Liver (tissue), 9 donors: ENCODE measurements around the gene TCTA. TPM values are rescaled to one million over a fixed set of nuclear protein-coding genes. Genes with fewer than 3 reads are reported as not detected.
"Not testable (repeated sequence)": the region's sequence is repeated elsewhere in the genome, so short reads cannot be mapped to it uniquely, and the experiment has no call there.

Source experiments
- DNase-seq: peaks from one replicate; pipeline ENCODE4 v3.0.0-alpha.2; 2017; ENCODE audit warnings: low spot score
- H3K27ac ChIP-seq, 2 donors: one replicate each; pipeline ENCODE4 v1.7.0; 2013; ENCODE audit warnings: inconsistent platforms in 2 of 2, low read length in 2 of 2, control low read depth in 1 of 2, low read depth in 1 of 2, mild to moderate bottlenecking in 1 of 2
- H3K27me3 ChIP-seq, 4 donors: one replicate each; pipeline versions ENCODE4 v1.6.1 to v1.7.0; 2013; ENCODE audit warnings: low read length in 3 of 4, inconsistent platforms in 1 of 4, mild to moderate bottlenecking in 1 of 4, moderate library complexity in 1 of 4; ENCODE audit not compliant: control insufficient read depth in 4 of 4, insufficient read depth in 4 of 4
- H3K36me3 ChIP-seq, 4 donors: one replicate each; pipeline versions ENCODE4 v1.6.1 to v1.7.0; 2013; ENCODE audit warnings: low read length in 3 of 4, mild to moderate bottlenecking in 3 of 4, low read depth in 1 of 4, moderate library complexity in 1 of 4; ENCODE audit not compliant: control insufficient read depth in 4 of 4, insufficient read depth in 3 of 4
- H3K4me1 ChIP-seq, 4 donors: one replicate each; pipeline versions ENCODE4 v1.6.1 to v1.7.0; 2013; ENCODE audit warnings: low read length in 3 of 4, mild to moderate bottlenecking in 3 of 4, moderate library complexity in 1 of 4; ENCODE audit not compliant: control insufficient read depth in 4 of 4, insufficient read depth in 4 of 4
- H3K4me3 ChIP-seq, 3 donors: one replicate each; pipeline versions ENCODE4 v1.6.1 to v1.7.0; 2013; ENCODE audit warnings: low read length in 3 of 3, control low read depth in 1 of 3, low read depth in 1 of 3, mild to moderate bottlenecking in 1 of 3
- H3K9ac ChIP-seq, 2 donors: one replicate each; pipeline ENCODE4 v1.7.0; 2013; ENCODE audit warnings: low read length in 2 of 2, mild to moderate bottlenecking in 2 of 2, moderate library complexity in 2 of 2, control low read depth in 1 of 2, low read depth in 1 of 2
- H3K9me3 ChIP-seq, 4 donors: one replicate each; pipeline versions ENCODE4 v1.6.1 to v1.7.0; 2013; ENCODE audit warnings: low read length in 3 of 4; ENCODE audit not compliant: control insufficient read depth in 4 of 4
- FOXA2 ChIP-seq: IDR thresholded peaks from 2 replicates; pipeline ENCODE4 v1.6.1; 2016; ENCODE audit warnings: antibody characterized with exemption
- GABPA ChIP-seq, 2 donors: IDR thresholded peaks in 1 of 2; conservative IDR thresholded peaks in 1 of 2; 2 replicates each; pipeline ENCODE4 v1.6.1; 2016; ENCODE audit warnings: antibody characterized with exemption in 2 of 2, mild to moderate bottlenecking in 1 of 2, moderate library complexity in 1 of 2
- HNF4A ChIP-seq, 2 donors: conservative IDR thresholded peaks; 2 replicates each; pipeline ENCODE4 v1.6.1; 2016; ENCODE audit warnings: antibody characterized with exemption in 2 of 2, mild to moderate bottlenecking in 2 of 2
- HNF4G ChIP-seq: IDR thresholded peaks from 2 replicates; pipeline ENCODE4 v1.6.1; 2016; ENCODE audit warnings: antibody characterized with exemption
- JUND ChIP-seq, 2 donors: IDR thresholded peaks; 2 replicates each; pipeline ENCODE4 v1.6.1; 2016; ENCODE audit warnings: antibody characterized with exemption in 2 of 2
- NR2F2 ChIP-seq: IDR thresholded peaks from 2 replicates; pipeline ENCODE4 v1.6.1; 2016; ENCODE audit warnings: antibody characterized with exemption
- RAD21 ChIP-seq, 2 donors: IDR thresholded peaks; 2 replicates each; pipeline ENCODE4 v1.6.1; 2016; ENCODE audit warnings: antibody characterized with exemption in 2 of 2, mild to moderate bottlenecking in 2 of 2
- SP1 ChIP-seq: IDR thresholded peaks from 2 replicates; pipeline ENCODE4 v1.6.1; 2018; ENCODE audit warnings: antibody characterized with exemption, mild to moderate bottlenecking
- WGBS: extraction: QIAGEN DNeasy Blood & Tissue Kit; methylation state at CpG from one replicate; pipeline ENCODE4 v1.1.7; 2013; 5-methylcytosine and 5-hydroxymethylcytosine counted together
- polyA plus RNA-seq, 2 donors: library from polyadenylated mRNA; stranded (reverse) in 1 of 2; unstranded in 1 of 2; fragments of 200-250 nt in 1 of 2; fragments of >200 nt in 1 of 2; fragmentation: Nextera tagmentation in 1 of 2; extraction: Ambion mirVana in 1 of 2; gene quantifications; one replicate each; pipeline versions ENCODE4 v1.2.1 to v1.2.3, GENCODE V29; 2013 to 2015
- total RNA-seq, 2 donors: library from RNA; depleted of rRNA; stranded (reverse); fragments of >200 nt; gene quantifications; one replicate each; pipeline ENCODE4 v1.2.3, GENCODE V29; 2014
- TF ChIP-seq, protein P1 (sequence below): IDR thresholded peaks from 2 replicates; pipeline ENCODE4 v1.6.1; 2016; ENCODE audit warnings: antibody characterized with exemption, mild to moderate bottlenecking
- TF ChIP-seq, protein P2 (sequence below): IDR thresholded peaks from 2 replicates; pipeline ENCODE4 v1.6.1; 2016; ENCODE audit warnings: antibody characterized with exemption
- TF ChIP-seq, protein P3 (sequence below): IDR thresholded peaks from 2 replicates; pipeline ENCODE4 v1.6.1; 2016; ENCODE audit warnings: antibody characterized with exemption
- donor health status: healthy.
- donor health status: healthy.
- donor health status: healthy.
- donor health status: healthy.
- donor health status: healthy.

TCTA gene
- total and polyA plus RNA-seq, 4 donors: 13.6 to 28.2 (median 24.6) TPM

DNA sequence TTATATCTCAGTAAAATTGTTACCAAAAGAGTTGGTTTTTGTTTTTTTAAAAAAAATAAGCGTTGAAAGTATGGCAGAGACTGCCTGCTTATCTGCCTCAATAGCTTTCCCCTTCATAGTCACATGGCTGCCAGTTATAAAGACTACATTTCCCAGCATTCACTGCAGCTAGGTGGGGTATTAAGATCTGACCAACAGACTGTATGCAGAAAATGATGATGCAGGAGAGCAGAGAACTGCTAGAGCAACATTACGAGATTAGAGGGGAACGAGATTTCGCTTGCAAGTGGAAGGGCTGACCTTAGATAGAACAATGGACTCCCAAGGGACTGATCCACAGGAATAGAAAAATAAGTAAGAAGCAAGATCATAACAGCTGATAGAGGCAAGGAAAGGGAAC, 14.8 kb upstream of the TCTA start:
- Histone ChIP-seq H3K4me3 (no peak overlapping the region), H3K9ac (no peak overlapping the region), H3K36me3 (peaks cover 1 to 13% (median 3%) of the 10 kb centered on the region in 4 donors), H3K4me1 (peaks cover 0 to 3% (median 3%) of the 10 kb centered on the region in 4 donors), H3K9me3 (no peaks in the 10 kb centered on the region), H3K27me3 (no peaks in the 10 kb centered on the region), H3K27ac (no peak overlapping the region)
- WGBS: 78% methylated on average over 4 of the region's 4 CpGs
- no peak for DNase-seq
- TF ChIP-seq RAD21 (IDR thresholded peaks at IDR 0.05): no peak
- peak; percentile 8 for TF ChIP-seq SP1

DNA sequence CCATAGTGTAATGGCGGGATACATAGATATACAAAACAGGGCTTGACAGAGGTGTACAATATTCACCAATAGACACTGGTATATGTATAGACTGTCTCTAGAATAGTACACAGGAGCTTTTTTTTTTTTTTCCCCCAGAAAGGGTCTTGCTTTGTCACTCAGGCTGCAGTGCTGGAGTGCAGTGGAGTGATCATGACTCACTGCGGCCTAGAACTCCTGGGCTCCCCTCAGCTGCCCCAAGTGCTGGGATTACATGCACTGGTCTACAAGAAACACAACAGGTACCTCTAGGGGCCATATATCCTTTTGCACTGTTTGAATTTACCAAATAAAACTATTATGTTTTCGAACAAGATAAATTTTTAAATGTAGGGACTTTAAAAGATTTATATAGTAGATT, 12.8 kb upstream of the TCTA start:
- 97% methylated on average over 3 of the region's 3 CpGs for WGBS
- H3K27ac ChIP-seq: no peak overlapping the region
- no peak overlapping the region for H3K4me3 ChIP-seq
- no peaks in the 10 kb centered on the region for H3K27me3 ChIP-seq
- H3K4me1 ChIP-seq: peaks cover 0 to 3% (median 3%) of the 10 kb centered on the region in 4 donors
- no peak overlapping the region for H3K9ac ChIP-seq
- H3K9me3 ChIP-seq: no peaks in the 10 kb centered on the region
- H3K36me3 ChIP-seq: peaks cover 1 to 13% (median 3%) of the 10 kb centered on the region in 4 donors
- TF ChIP-seq, protein P1, sequence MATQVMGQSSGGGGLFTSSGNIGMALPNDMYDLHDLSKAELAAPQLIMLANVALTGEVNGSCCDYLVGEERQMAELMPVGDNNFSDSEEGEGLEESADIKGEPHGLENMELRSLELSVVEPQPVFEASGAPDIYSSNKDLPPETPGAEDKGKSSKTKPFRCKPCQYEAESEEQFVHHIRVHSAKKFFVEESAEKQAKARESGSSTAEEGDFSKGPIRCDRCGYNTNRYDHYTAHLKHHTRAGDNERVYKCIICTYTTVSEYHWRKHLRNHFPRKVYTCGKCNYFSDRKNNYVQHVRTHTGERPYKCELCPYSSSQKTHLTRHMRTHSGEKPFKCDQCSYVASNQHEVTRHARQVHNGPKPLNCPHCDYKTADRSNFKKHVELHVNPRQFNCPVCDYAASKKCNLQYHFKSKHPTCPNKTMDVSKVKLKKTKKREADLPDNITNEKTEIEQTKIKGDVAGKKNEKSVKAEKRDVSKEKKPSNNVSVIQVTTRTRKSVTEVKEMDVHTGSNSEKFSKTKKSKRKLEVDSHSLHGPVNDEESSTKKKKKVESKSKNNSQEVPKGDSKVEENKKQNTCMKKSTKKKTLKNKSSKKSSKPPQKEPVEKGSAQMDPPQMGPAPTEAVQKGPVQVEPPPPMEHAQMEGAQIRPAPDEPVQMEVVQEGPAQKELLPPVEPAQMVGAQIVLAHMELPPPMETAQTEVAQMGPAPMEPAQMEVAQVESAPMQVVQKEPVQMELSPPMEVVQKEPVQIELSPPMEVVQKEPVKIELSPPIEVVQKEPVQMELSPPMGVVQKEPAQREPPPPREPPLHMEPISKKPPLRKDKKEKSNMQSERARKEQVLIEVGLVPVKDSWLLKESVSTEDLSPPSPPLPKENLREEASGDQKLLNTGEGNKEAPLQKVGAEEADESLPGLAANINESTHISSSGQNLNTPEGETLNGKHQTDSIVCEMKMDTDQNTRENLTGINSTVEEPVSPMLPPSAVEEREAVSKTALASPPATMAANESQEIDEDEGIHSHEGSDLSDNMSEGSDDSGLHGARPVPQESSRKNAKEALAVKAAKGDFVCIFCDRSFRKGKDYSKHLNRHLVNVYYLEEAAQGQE: no peak
- TF ChIP-seq, protein P2, sequence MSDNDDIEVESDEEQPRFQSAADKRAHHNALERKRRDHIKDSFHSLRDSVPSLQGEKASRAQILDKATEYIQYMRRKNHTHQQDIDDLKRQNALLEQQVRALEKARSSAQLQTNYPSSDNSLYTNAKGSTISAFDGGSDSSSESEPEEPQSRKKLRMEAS: no peak
- TF ChIP-seq JUND (IDR thresholded peaks at IDR 0.05) (no peak), FOXA2 (no peak), NR2F2 (no peak), HNF4G (no peak)
- DNase-seq: no peak

DNA sequence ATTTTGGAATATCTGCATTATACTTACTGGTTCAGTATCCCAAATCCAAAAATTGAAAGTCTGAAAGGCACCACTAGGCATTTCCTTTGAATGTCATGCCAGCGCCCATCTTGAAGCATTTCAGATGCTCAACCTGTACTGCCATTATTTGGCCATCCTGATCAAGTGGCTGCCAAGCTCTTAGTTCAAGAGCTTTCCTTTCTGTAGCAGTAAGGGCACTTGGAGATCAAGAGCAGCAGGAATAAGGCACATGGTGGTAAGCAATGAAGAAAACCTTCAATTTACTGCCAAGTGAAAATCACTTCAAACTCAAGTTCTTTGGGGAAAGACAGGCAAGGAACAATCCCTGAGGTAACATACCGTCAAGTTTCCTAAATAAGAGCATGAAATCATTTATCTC, 10.5 kb upstream of the TCTA start:
- peaks cover 3 to 13% (median 3%) of the 10 kb centered on the region in 4 donors for H3K4me1 ChIP-seq
- TF ChIP-seq HNF4A (conservative IDR thresholded peaks at IDR 0.05): no peak
- 88% methylated on average over 2 of the region's 2 CpGs for WGBS
- H3K36me3 ChIP-seq: peaks cover 0 to 7% (median 2%) of the 10 kb centered on the region in 4 donors
- H3K27me3 ChIP-seq: no peaks in the 10 kb centered on the region
- no peak overlapping the region for H3K4me3 ChIP-seq
- no peak for DNase-seq
- no peak overlapping the region for H3K27ac ChIP-seq
- no peaks in the 10 kb centered on the region for H3K9me3 ChIP-seq
- H3K9ac ChIP-seq: no peak overlapping the region

DNA sequence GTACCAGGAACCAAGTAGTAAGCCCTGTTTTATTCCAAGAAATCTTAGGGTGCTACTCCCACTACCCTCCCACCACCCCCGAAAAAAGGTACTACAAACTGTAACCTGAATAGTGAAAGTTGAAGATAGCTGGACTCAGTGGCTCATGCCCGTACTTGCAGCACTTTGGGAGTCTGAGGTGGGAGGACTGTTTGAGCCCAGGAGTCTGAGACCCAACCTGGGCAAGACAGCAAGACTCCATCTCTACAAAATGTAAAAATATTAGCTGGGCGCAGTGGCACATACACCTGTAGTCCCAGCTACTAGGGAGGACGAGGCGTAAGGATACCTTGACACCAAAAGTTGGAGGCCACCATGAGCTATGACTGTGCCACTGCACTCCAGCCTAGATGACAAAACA, 8.3 kb upstream of the TCTA start:
- no peak for TF ChIP-seq NR2F2
- no peak for TF ChIP-seq JUND (IDR thresholded peaks at IDR 0.05)
- TF ChIP-seq GABPA (IDR thresholded peaks at IDR 0.05 in 1 of 2, conservative IDR thresholded peaks at IDR 0.05 in 1 of 2): no peak
- TF ChIP-seq, protein P3, sequence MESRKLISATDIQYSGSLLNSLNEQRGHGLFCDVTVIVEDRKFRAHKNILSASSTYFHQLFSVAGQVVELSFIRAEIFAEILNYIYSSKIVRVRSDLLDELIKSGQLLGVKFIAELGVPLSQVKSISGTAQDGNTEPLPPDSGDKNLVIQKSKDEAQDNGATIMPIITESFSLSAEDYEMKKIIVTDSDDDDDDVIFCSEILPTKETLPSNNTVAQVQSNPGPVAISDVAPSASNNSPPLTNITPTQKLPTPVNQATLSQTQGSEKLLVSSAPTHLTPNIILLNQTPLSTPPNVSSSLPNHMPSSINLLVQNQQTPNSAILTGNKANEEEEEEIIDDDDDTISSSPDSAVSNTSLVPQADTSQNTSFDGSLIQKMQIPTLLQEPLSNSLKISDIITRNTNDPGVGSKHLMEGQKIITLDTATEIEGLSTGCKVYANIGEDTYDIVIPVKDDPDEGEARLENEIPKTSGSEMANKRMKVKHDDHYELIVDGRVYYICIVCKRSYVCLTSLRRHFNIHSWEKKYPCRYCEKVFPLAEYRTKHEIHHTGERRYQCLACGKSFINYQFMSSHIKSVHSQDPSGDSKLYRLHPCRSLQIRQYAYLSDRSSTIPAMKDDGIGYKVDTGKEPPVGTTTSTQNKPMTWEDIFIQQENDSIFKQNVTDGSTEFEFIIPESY: no peak
- Histone ChIP-seq H3K27ac (no peak overlapping the region), H3K4me1 (peaks cover 0 to 20% (median 7%) of the 10 kb centered on the region in 4 donors), H3K4me3 (no peak overlapping the region), H3K9me3 (no peaks in the 10 kb centered on the region), H3K27me3 (no peaks in the 10 kb centered on the region), H3K9ac (no peak overlapping the region), H3K36me3 (peaks cover 0 to 6% (median 1%) of the 10 kb centered on the region in 4 donors)
- no peak for DNase-seq
- 93% methylated on average over 5 of the region's 5 CpGs for WGBS

DNA sequence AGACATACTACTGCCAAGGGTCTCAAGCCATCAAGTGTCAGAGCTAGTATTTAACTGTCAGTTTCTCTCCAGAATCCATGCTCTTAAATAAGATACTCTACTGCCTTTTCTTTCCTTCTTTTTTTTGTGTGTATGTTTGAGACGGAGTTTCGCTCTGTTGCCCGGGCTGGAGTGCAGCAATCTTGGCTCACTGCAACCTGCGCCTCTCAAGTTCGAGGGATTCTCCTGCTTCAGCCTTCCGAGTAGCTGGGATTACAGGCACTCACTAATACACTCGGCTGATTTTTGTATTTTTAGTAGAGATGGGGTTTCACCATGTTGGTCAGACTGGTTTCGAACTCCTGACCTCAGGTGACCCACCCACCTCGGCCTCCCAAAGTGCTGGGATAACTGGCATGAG, 6.7 kb upstream of the TCTA start:
- H3K9me3 ChIP-seq, H3K27me3 ChIP-seq, H3K4me3 ChIP-seq, DNase-seq, H3K36me3 ChIP-seq, H3K27ac ChIP-seq, H3K9ac ChIP-seq: not testable (repeated sequence)
- H3K4me1 ChIP-seq: peaks cover 5 to 31% (median 17%) of the 10 kb centered on the region in 4 donors
- WGBS: 76% methylated on average over 9 of the region's 9 CpGs
